Sigmoid colon (tissue), 4 donors: ENCODE measurements around the gene MARCHF7.

ENCODE experiments used
- CTCF ChIP-seq, 4 experiments: fragments of 450-650 bp in 3 of 4; fragments of 200-600 bp in 1 of 4; IDR thresholded peaks; one replicate each; pipeline ENCODE4 v1.5.1; 2016 to 2019; ENCODE audit warnings: antibody characterized with exemption in 4 of 4, mild to moderate bottlenecking in 3 of 4, moderate library complexity in 2 of 4
- POLR2A ChIP-seq, 2 donors: fragments of 450-650 bp; IDR thresholded peaks; one replicate each; pipeline ENCODE4 v1.6.1; 2016; ENCODE audit warnings: antibody characterized with exemption in 2 of 2, mild to moderate bottlenecking in 2 of 2, moderate library complexity in 2 of 2
- POLR2AphosphoS5 ChIP-seq, 4 donors: sonication (generic); formaldehyde crosslinking; IDR thresholded peaks; one replicate each; pipeline ENCODE4 v1.6.1; 2017; ENCODE audit warnings: antibody characterized with exemption in 4 of 4

GRCh38 chr2:159762075-159762474 lies 49.8 kb downstream of the MARCHF7 start:
- TF ChIP-seq CTCF (IDR thresholded peaks at IDR 0.05) (no peak), POLR2A (IDR thresholded peaks at IDR 0.05) (no peak), POLR2AphosphoS5 (IDR thresholded peaks at IDR 0.05) (no peak)
